SU-DHL-6 (cell line): Measurements from ENCODE around the gene MYOF.

ENCODE experiments used
- CTCF ChIP-seq: fragments of 200-600 bp; sonication (generic); IDR thresholded peaks from one replicate; pipeline ENCODE4 v1.5.1; 2017; ENCODE audit warnings: antibody characterized with exemption, mild to moderate bottlenecking, low read length, moderate library complexity; ENCODE audit not compliant: insufficient read depth, poor library complexity, severe bottlenecking
- EZH2phosphoT487 ChIP-seq: fragments of 200-600 bp; sonication (generic), shearing (Covaris generic); conservative IDR thresholded peaks from 2 replicates; pipeline ENCODE4 v1.6.1; 2018; ENCODE audit warnings: mild to moderate bottlenecking, antibody characterized with exemption, low read length, moderate library complexity, mixed read lengths

- TF ChIP-seq CTCF (no peak), EZH2phosphoT487 (no peak)
Measured at GRCh38 chr10:93496322-93497041, 14.3 kb upstream of the MYOF start, which contains the start of gene CEP55.
